ENCODE results near the gene CHAD. TPM values are rescaled to one million over a fixed set of nuclear protein-coding genes. Genes with fewer than 3 reads are reported as not detected.

Gene CHAD
- total RNA-seq, 1 experiment from 2014 or later, result 0.57 TPM

DNA sequence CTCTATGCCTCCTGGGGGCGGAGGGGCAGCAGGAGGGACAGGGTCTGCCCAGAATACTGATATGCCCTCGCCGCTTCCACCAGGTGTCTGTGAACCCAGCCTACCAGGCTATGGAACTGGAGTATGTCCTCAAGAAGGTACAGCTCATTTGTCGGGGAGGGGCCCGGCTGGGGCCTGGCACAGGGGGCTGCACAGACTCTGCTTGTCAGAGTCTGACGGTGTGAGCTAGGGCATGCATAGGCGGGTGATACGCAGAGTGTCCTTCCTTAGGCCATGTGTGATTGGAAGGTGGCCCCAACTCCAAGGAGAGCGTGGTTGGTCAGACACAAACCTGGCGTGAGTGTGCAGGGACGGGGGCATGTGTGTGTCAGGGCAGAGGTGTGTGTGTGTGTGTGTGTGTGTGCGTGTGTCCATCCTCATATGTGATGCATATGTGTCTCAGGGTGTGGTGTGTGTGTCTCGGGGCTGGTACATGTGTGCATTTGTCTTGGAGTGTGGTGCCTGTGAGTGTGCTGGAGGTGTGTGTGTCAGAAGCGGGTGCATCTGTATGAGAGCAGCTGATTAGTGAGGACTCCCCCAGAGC is 7.0 kb downstream of the CHAD start:
- Histone ChIP-seq H3K23me2 (ENCODE audit: insufficient read length, low read depth, low read length, poor library complexity, severe bottlenecking) (peaks cover 4% of the 10 kb centered on the region), H3K4me2 (ENCODE audit: insufficient read depth, insufficient read length, low read length) (no peak overlapping the region), H3K14ac (ENCODE audit: insufficient read depth, low read length) (no peak overlapping the region), H3T11ph (ENCODE audit: low read length) (no peak overlapping the region), H2AK5ac (ENCODE audit: insufficient read length, low read length) (no peak overlapping the region), H2BK12ac (ENCODE audit: insufficient read length, low read depth, low read length) (no peak overlapping the region), H3K18ac (ENCODE audit: insufficient read length, low read depth, low read length) (no peak overlapping the region), H2BK5ac (ENCODE audit: insufficient read length, low read length) (no peak overlapping the region), H2BK20ac (ENCODE audit: low read depth, low read length, poor library complexity, severe bottlenecking) (no peak overlapping the region), H3K27me3 (ENCODE audit: insufficient read depth, low read length) (no peaks in the 10 kb centered on the region), H2BK120ac (ENCODE audit: low read depth, low read length, poor library complexity, severe bottlenecking) (no peak overlapping the region), H4K20me1 (ENCODE audit: control insufficient read depth, insufficient read depth, insufficient read length) (no peaks in the 10 kb centered on the region), H3K4ac (ENCODE audit: low read depth, low read length) (no peak overlapping the region), H3K79me2 (ENCODE audit: insufficient read depth, low read length) (no peaks in the 10 kb centered on the region), H3K56ac (ENCODE audit: insufficient read length, low read depth, low read length) (no peak overlapping the region), H3K9me3 (ENCODE audit: control insufficient read depth, low read depth, low read length) (no peaks in the 10 kb centered on the region), H4K8ac (replicated peaks; ENCODE audit: insufficient read length, low read depth, low read length) (no peak overlapping the region), H4K91ac (ENCODE audit: insufficient read length, low read depth, low read length) (no peak overlapping the region), H4K5ac (ENCODE audit: insufficient read length, low read depth, low read length) (no peak overlapping the region), H3K9ac (ENCODE audit: extremely low read depth, insufficient read length, low read length) (no peak overlapping the region), H3K4me1 (ENCODE audit: insufficient read depth, low read length) (no peaks in the 10 kb centered on the region), H2AFZ (ENCODE audit: low read length) (no peak overlapping the region), H2BK15ac (ENCODE audit: low read depth, low read length) (no peak overlapping the region), H3K23ac (ENCODE audit: insufficient read length, low read depth, low read length) (no peak overlapping the region), H3K27ac (ENCODE audit: insufficient read length, low read depth, low read length) (no peak overlapping the region), H3K79me1 (ENCODE audit: insufficient read depth, low read depth, low read length, poor library complexity, severe bottlenecking) (no peaks in the 10 kb centered on the region)
- WGBS (ENCODE audit: extremely low coverage, insufficient read length, low lambda C conversion rate), result no CpG with 5 or more reads among the region's 14 CpGs
- no peak for DNase-seq
- H3K4me3 Mint-ChIP-seq, result no peak overlapping the region
- H3K4me1 Mint-ChIP-seq, result no peaks in the 10 kb centered on the region
- peak overlapping the region in 2 of 3 experiments; percentile 1 to 28; a peak in 1 of 7 replicates for H3K27ac Mint-ChIP-seq
- H3K27me3 Mint-ChIP-seq (ENCODE audit: low read depth), result peaks cover 3% of the 10 kb centered on the region; the same call in 1 of the 2 replicates
- H3K9me3 Mint-ChIP-seq, result no peaks in the 10 kb centered on the region
- TF ChIP-seq, protein P1, sequence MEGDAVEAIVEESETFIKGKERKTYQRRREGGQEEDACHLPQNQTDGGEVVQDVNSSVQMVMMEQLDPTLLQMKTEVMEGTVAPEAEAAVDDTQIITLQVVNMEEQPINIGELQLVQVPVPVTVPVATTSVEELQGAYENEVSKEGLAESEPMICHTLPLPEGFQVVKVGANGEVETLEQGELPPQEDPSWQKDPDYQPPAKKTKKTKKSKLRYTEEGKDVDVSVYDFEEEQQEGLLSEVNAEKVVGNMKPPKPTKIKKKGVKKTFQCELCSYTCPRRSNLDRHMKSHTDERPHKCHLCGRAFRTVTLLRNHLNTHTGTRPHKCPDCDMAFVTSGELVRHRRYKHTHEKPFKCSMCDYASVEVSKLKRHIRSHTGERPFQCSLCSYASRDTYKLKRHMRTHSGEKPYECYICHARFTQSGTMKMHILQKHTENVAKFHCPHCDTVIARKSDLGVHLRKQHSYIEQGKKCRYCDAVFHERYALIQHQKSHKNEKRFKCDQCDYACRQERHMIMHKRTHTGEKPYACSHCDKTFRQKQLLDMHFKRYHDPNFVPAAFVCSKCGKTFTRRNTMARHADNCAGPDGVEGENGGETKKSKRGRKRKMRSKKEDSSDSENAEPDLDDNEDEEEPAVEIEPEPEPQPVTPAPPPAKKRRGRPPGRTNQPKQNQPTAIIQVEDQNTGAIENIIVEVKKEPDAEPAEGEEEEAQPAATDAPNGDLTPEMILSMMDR (conservative IDR thresholded peaks at IDR 0.05), result no peak
- H3K36me3 Mint-ChIP-seq (ENCODE audit: insufficient read depth in 1 of 3, low read depth in 3 of 3), result peaks cover 0 to 4% (median 2%) of the 10 kb centered on the region in 3 experiments; a peak in 3 of 7 replicates

Measured in H9 (cell line).